SK-N-SH treated with all-trans-retinoic acid at 6 μM for 48 hours (cell line): ENCODE results near the gene SEL1L2.

ENCODE experiments used
- ATAC-seq: fragments of 200-7000 bp; cut with Tn5 transposase; 3 replicates; pipeline ENCODE4 v1.9.1; 2020; ENCODE audit warnings: mild to moderate bottlenecking, moderate library complexity
- ARNTL ChIP-seq: fragments of 450-650 bp; formaldehyde crosslinking; IDR thresholded peaks from 2 replicates; pipeline ENCODE4 v1.5.0; 2020; ENCODE audit warnings: low read depth, mild to moderate bottlenecking, moderate library complexity, borderline replicate concordance
- BACH2 ChIP-seq: fragments of 250-450 bp; sonication (Bioruptor Pico); IDR thresholded peaks from 2 replicates; pipeline ENCODE4 v1.9.0; 2021; ENCODE audit warnings: mild to moderate bottlenecking, borderline replicate concordance
- ESRRG ChIP-seq: fragments of 250-450 bp; sonication (Bioruptor Pico); IDR thresholded peaks from 2 replicates; pipeline ENCODE4 v1.6.1; 2021; ENCODE audit warnings: mild to moderate bottlenecking
- GLIS3 ChIP-seq: fragments of 250-450 bp; sonication (Bioruptor Pico); IDR thresholded peaks from 2 replicates; pipeline ENCODE4 v1.5.0; 2020; ENCODE audit warnings: mild to moderate bottlenecking, moderate library complexity
- ISL1 ChIP-seq: fragments of 250-450 bp; sonication (Bioruptor Pico); IDR thresholded peaks from 2 replicates; pipeline ENCODE4 v2.1.2; 2022; ENCODE audit warnings: mild to moderate bottlenecking, moderate library complexity
- OSR1 ChIP-seq: fragments of 250-450 bp; sonication (Bioruptor Pico); IDR thresholded peaks from 2 replicates; pipeline ENCODE4 v1.8.0; 2022; ENCODE audit warnings: moderate library complexity, mild to moderate bottlenecking, inconsistent platforms
- POU6F1 ChIP-seq: fragments of 250-450 bp; sonication (Bioruptor Pico); IDR thresholded peaks from 2 replicates; pipeline ENCODE4 v1.8.0; 2021; ENCODE audit warnings: low read depth, mild to moderate bottlenecking, moderate library complexity, borderline replicate concordance
- RARB ChIP-seq: fragments of 250-450 bp; sonication (Bioruptor Pico); IDR thresholded peaks from 2 replicates; pipeline ENCODE4 v1.8.0; 2021; ENCODE audit warnings: mild to moderate bottlenecking, moderate library complexity
- SNAI2 ChIP-seq: fragments of 250-450 bp; sonication (Bioruptor Pico); IDR thresholded peaks from 2 replicates; pipeline ENCODE4 v1.5.0; 2020; ENCODE audit warnings: mild to moderate bottlenecking, moderate library complexity
- TCF4 ChIP-seq: fragments of 250-450 bp; sonication (Bioruptor Pico); IDR thresholded peaks from 2 replicates; pipeline ENCODE4 v1.8.0; 2021; ENCODE audit warnings: mild to moderate bottlenecking, moderate library complexity, borderline replicate concordance
- TOX ChIP-seq: fragments of 250-450 bp; sonication (Bioruptor Pico); IDR thresholded peaks from 2 replicates; pipeline ENCODE4 v1.8.0; 2021; ENCODE audit warnings: mild to moderate bottlenecking, moderate library complexity, borderline replicate concordance
- TSHZ2 ChIP-seq: fragments of 250-450 bp; sonication (Bioruptor Pico); IDR thresholded peaks from 2 replicates; pipeline ENCODE4 v1.5.0; 2020; ENCODE audit warnings: mild to moderate bottlenecking, moderate library complexity
- ZFP3 ChIP-seq: fragments of 250-450 bp; sonication (Bioruptor Pico); IDR thresholded peaks from 2 replicates; pipeline ENCODE4 v1.5.0; 2020; ENCODE audit warnings: mild to moderate bottlenecking, moderate library complexity
- ZFP30 ChIP-seq: fragments of 450-650 bp; formaldehyde crosslinking; IDR thresholded peaks from 2 replicates; pipeline ENCODE4 v1.5.0; 2022; ENCODE audit warnings: mild to moderate bottlenecking, moderate library complexity
- ZNF8 ChIP-seq: fragments of 450-650 bp; formaldehyde crosslinking; IDR thresholded peaks from 2 replicates; pipeline ENCODE4 v1.5.0; 2020; ENCODE audit warnings: mild to moderate bottlenecking, moderate library complexity
- TF ChIP-seq, protein P1 (sequence below): fragments of 250-450 bp; sonication (Bioruptor Pico); IDR thresholded peaks from 2 replicates; pipeline ENCODE4 v1.5.1; 2021; ENCODE audit warnings: mild to moderate bottlenecking, moderate library complexity
- TF ChIP-seq, protein P2 (sequence below): fragments of 250-450 bp; sonication (Bioruptor Pico); IDR thresholded peaks from 2 replicates; pipeline ENCODE4 v1.8.0; 2020; ENCODE audit warnings: mild to moderate bottlenecking, moderate library complexity, borderline replicate concordance
- TF ChIP-seq, protein P3 (sequence below): fragments of 250-450 bp; sonication (Bioruptor Pico); IDR thresholded peaks from 2 replicates; pipeline ENCODE4 v1.5.1; 2020; ENCODE audit warnings: low read depth, mild to moderate bottlenecking, moderate library complexity

Gene SEL1L2

DNA sequence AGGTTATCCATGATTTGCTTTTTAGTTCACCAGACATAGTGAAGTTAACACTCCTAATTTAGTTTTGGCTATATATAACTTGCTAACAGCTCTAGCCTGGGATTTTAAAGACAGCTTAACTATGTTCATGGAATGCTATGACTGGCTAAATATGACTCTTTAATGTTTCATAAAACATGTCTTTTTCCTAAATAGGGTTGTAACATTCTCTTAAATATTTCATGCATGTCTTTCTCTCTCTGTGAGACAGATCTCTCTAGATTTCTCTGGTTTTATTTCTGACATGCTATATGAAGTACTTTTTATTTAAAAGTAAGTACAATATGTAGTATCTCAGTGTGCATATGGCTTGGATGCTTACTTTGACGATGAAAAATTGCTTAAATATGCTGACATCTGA lies 40.6 kb upstream of the SEL1L2 start:
- no peak for ATAC-seq

GRCh38 chr20:14012671-14013070 lies 22.3 kb upstream of the SEL1L2 start:
- no peak for ATAC-seq
- TF ChIP-seq SNAI2 (CRISPR knock-in tag) (no peak), POU6F1 (CRISPR knock-in tag) (no peak), ZFP3 (CRISPR knock-in tag) (no peak), TSHZ2 (CRISPR knock-in tag) (no peak), TOX (CRISPR knock-in tag) (no peak), RARB (CRISPR knock-in tag) (no peak), OSR1 (CRISPR knock-in tag) (no peak), ESRRG (CRISPR knock-in tag) (no peak), BACH2 (CRISPR knock-in tag) (no peak), TCF4 (CRISPR knock-in tag) (no peak), ZFP30 (CRISPR knock-in tag) (no peak)
- TF ChIP-seq, protein P1, sequence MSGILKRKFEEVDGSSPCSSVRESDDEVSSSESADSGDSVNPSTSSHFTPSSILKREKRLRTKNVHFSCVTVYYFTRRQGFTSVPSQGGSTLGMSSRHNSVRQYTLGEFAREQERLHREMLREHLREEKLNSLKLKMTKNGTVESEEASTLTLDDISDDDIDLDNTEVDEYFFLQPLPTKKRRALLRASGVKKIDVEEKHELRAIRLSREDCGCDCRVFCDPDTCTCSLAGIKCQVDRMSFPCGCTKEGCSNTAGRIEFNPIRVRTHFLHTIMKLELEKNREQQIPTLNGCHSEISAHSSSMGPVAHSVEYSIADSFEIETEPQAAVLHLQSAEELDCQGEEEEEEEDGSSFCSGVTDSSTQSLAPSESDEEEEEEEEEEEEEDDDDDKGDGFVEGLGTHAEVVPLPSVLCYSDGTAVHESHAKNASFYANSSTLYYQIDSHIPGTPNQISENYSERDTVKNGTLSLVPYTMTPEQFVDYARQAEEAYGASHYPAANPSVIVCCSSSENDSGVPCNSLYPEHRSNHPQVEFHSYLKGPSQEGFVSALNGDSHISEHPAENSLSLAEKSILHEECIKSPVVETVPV (CRISPR knock-in tag): no peak
- TF ChIP-seq, protein P2, sequence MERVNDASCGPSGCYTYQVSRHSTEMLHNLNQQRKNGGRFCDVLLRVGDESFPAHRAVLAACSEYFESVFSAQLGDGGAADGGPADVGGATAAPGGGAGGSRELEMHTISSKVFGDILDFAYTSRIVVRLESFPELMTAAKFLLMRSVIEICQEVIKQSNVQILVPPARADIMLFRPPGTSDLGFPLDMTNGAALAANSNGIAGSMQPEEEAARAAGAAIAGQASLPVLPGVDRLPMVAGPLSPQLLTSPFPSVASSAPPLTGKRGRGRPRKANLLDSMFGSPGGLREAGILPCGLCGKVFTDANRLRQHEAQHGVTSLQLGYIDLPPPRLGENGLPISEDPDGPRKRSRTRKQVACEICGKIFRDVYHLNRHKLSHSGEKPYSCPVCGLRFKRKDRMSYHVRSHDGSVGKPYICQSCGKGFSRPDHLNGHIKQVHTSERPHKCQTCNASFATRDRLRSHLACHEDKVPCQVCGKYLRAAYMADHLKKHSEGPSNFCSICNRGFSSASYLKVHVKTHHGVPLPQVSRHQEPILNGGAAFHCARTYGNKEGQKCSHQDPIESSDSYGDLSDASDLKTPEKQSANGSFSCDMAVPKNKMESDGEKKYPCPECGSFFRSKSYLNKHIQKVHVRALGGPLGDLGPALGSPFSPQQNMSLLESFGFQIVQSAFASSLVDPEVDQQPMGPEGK (CRISPR knock-in tag): no peak
- TF ChIP-seq, protein P3, sequence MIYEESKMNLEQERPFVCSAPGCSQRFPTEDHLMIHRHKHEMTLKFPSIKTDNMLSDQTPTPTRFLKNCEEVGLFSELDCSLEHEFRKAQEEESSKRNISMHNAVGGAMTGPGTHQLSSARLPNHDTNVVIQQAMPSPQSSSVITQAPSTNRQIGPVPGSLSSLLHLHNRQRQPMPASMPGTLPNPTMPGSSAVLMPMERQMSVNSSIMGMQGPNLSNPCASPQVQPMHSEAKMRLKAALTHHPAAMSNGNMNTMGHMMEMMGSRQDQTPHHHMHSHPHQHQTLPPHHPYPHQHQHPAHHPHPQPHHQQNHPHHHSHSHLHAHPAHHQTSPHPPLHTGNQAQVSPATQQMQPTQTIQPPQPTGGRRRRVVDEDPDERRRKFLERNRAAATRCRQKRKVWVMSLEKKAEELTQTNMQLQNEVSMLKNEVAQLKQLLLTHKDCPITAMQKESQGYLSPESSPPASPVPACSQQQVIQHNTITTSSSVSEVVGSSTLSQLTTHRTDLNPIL: no peak

More for the DNA sequence above, 40.6 kb upstream of the SEL1L2 start:
- TF ChIP-seq, protein P1 (CRISPR knock-in tag): no peak
- no peak for TF ChIP-seq TSHZ2 (CRISPR knock-in tag)
- TF ChIP-seq BACH2 (CRISPR knock-in tag): no peak
- no peak for TF ChIP-seq TCF4 (CRISPR knock-in tag)
- no peak for TF ChIP-seq OSR1 (CRISPR knock-in tag)
- TF ChIP-seq ZNF8 (CRISPR knock-in tag): no peak
- TF ChIP-seq ESRRG (CRISPR knock-in tag): no peak
- TF ChIP-seq TOX (CRISPR knock-in tag): no peak
- TF ChIP-seq ZFP30 (CRISPR knock-in tag): no peak
- no peak for TF ChIP-seq ISL1 (CRISPR knock-in tag)
- TF ChIP-seq ARNTL (CRISPR knock-in tag): no peak
- TF ChIP-seq GLIS3 (CRISPR knock-in tag): no peak
- TF ChIP-seq, all 23 proteins: peak for 0
